ENCODE results near the gene CTNNA3.
"Not testable (repeated sequence)": the region's sequence is repeated elsewhere in the genome, so short reads cannot be mapped to it uniquely, and the experiment has no call there.

Gene CTNNA3

DNA sequence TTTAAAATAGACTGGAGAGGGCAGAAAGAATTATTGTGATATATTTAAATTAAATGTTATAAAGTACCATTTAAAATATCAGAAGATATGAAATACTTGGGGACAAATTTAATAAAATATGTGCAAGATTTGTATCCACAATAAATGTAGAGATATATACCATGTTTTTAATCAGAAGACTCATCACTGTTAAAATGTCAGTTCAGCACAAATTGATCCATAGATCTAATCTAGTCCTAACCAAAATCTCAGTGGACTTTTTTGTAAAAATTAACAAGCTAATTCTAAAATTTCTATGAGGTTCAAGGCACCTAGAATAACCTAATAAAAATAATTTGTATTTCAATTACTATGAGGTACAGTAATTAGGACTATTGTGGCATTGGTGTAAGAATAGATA lies 96.4 kb downstream of the CTNNA3 start:
- in situ Hi-C loops (cut with HindIII; ENCODE audit: low sequenced_read_pairs): no loop called here

DNA sequence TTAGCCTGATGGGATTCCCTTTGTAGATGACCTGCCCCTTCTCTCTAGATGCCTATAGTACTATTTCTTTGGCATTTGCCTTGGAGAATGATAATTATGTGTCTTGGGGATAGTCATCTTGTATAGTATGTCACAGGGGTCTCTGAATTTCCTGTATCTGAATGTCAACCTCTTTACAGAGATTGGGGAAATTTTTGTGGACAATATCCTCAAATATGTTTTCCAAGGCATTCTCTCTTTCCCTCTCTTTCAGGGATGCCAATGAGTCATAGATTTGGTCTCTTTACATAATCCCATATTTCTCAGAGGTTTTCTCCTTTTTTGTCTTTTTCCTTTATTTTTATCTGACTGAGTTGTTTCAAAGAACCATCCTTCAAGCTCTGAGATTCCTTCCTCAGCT lies 99.4 kb downstream of the CTNNA3 start:
- TF ChIP-seq, protein P1, sequence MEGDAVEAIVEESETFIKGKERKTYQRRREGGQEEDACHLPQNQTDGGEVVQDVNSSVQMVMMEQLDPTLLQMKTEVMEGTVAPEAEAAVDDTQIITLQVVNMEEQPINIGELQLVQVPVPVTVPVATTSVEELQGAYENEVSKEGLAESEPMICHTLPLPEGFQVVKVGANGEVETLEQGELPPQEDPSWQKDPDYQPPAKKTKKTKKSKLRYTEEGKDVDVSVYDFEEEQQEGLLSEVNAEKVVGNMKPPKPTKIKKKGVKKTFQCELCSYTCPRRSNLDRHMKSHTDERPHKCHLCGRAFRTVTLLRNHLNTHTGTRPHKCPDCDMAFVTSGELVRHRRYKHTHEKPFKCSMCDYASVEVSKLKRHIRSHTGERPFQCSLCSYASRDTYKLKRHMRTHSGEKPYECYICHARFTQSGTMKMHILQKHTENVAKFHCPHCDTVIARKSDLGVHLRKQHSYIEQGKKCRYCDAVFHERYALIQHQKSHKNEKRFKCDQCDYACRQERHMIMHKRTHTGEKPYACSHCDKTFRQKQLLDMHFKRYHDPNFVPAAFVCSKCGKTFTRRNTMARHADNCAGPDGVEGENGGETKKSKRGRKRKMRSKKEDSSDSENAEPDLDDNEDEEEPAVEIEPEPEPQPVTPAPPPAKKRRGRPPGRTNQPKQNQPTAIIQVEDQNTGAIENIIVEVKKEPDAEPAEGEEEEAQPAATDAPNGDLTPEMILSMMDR (IDR thresholded peaks at IDR 0.05; ENCODE audit: low read depth, low read length): no peak
- DNase-seq (ENCODE audit: low read depth, low spot score): no peak
- no peak overlapping the region for H3K4me3 ChIP-seq (ENCODE audit: low read depth, low read length)
- in situ Hi-C loops (cut with HindIII; ENCODE audit: low sequenced_read_pairs): no loop called here

More for the DNA sequence above, 96.4 kb downstream of the CTNNA3 start:
- DNase-seq (ENCODE audit: low read depth, low spot score): no peak
- TF ChIP-seq, protein P1 (IDR thresholded peaks at IDR 0.05; ENCODE audit: low read depth, low read length): no peak
- H3K4me3 ChIP-seq (ENCODE audit: low read depth, low read length): no peak overlapping the region

DNA sequence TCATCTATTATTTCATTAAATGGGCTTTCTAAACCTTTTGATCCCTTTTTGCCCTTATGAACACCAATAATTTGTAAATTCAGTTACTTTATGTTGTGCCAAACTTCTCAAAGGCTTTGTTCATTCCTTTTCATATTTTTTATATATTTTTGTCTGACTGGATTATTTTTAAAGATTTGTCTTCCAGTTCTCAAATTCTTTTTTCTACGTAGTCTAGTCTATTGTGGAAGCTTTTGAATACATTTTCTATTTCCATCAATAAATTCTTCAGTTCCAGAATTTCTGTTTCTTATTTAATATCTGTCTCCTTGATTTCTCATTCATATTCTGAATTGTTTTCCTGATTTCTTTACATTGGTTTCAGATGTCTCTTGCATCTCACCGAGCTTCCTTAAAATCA lies 108.2 kb downstream of the CTNNA3 start:
- TF ChIP-seq, protein P1 (IDR thresholded peaks at IDR 0.05; ENCODE audit: low read depth, low read length): no peak
- DNase-seq (ENCODE audit: low read depth, low spot score): no peak
- in situ Hi-C loops (cut with HindIII; ENCODE audit: low sequenced_read_pairs): no loop called here
- H3K4me3 ChIP-seq (ENCODE audit: low read depth, low read length): no peak overlapping the region

DNA sequence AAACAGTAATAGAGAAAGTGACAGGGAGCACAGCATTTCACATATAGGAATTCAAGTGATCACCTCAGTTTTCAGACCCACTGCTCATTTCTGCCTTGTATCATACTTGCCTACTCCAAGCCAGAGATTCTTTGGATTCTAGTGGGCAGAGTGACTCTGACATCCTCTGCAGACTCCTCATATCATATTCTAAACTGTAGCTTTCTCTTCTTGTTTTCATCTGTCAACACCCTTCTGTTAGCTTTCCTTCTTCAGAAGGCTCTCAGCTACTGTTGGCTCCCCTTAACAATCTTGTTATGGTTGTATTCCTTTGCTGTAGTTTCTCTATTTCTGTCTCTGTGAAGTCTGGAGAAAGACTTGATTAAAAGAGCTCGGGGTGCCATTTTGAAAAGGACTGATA lies 120.5 kb downstream of the CTNNA3 start:
- in situ Hi-C loops (cut with HindIII; ENCODE audit: low sequenced_read_pairs): no loop called here
- no peak for DNase-seq (ENCODE audit: low read depth, low spot score)
- TF ChIP-seq, protein P1 (IDR thresholded peaks at IDR 0.05; ENCODE audit: low read depth, low read length): no peak
- no peak overlapping the region for H3K4me3 ChIP-seq (ENCODE audit: low read depth, low read length)

DNA sequence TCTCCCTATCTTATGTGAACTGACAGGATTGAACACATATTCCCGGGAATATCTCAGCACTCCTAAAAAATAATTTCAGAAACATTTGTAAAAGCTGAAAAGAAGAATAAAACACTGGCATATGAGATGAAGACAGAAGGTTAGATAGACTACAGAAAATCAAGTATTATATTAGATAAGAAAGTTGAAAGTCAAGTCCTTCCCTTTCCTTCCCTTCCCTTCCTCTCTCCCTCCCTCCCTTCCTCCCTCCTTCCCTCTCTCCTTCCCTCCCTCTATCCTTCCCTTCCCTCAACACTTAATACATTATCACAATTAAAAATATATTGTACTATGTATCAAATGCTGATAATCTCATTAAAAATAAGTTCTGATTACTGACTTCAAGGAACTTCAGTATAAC lies 122.5 kb downstream of the CTNNA3 start:
- TF ChIP-seq, protein P1 (IDR thresholded peaks at IDR 0.05; ENCODE audit: low read depth, low read length): no peak
- in situ Hi-C loops (cut with HindIII; ENCODE audit: low sequenced_read_pairs): no loop called here
- no peak for DNase-seq (ENCODE audit: low read depth, low spot score)
- no peak overlapping the region for H3K4me3 ChIP-seq (ENCODE audit: low read depth, low read length)

DNA sequence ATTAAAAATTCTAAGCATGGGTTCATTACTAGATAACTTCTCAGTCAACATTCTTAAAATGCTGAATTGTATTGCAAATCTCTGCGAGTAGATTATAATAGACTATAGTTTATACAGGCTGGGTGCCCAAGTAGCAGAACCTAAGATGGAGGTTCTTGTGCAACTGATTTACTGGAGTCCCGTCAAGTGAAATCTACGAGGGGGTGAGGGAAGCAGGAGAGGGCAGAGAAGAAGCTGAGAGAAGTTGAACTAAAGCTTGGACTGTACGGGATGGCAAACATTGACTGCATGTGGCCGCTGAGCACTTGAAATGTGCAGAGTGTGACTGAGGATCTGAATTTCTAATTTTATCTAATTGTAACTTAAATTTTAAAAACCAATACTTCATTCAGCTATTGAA lies 124.5 kb downstream of the CTNNA3 start:
- TF ChIP-seq, protein P1 (IDR thresholded peaks at IDR 0.05; ENCODE audit: low read depth, low read length): no peak
- DNase-seq (ENCODE audit: low read depth, low spot score): no peak
- in situ Hi-C loops (cut with HindIII; ENCODE audit: low sequenced_read_pairs): no loop called here
- H3K4me3 ChIP-seq (ENCODE audit: low read depth, low read length): no peak overlapping the region

DNA sequence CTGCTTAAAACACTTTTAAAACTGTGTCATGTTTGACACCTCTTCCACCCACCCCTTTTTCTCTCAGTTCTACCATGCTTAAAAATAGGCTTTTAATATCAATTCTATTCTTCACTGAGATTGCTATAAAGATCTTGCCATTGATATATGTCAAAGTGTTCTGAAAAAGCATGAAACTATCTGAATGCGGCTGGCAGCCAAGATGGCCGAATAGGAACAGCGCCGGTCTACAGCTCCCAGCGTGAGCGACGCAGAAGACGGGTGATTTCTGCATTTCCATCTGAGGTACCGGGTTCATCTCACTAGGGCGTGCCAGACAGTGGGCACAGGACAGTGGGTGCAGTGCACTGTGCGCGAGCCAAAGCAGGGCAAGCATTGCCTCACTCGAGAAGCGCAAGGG lies 137.7 kb downstream of the CTNNA3 start:
- in situ Hi-C loops (cut with HindIII; ENCODE audit: low sequenced_read_pairs); H3K4me3 ChIP-seq (ENCODE audit: low read depth, low read length); DNase-seq (ENCODE audit: low read depth, low spot score): not testable (repeated sequence)
